NK-92 treated with Interleukin-12 subunit alpha and Interleukin-12 subunit beta, amount 100 ng/mL, for 24 hours (cell line): ENCODE data around the gene FFAR3.
"Not testable (repeated sequence)": the region's sequence is repeated elsewhere in the genome, so short reads cannot be mapped to it uniquely, and the experiment has no call there.

ENCODE experiments used
- DNase-seq: peaks from one replicate; lab custom pipeline; 2025; lab: John Stamatoyannopoulos, UW

FFAR3 gene

GRCh38 chr19:35375505-35376307 is 17.4 kb downstream of the FFAR3 start:
- DNase-seq = no peak

GRCh38 chr19:35377656-35378055 is 19.4 kb downstream of the FFAR3 start:
- DNase-seq = no peak

- DNase-seq = no peak
These were observed 20.1 kb downstream of the FFAR3 start for GRCh38 chr19:35378356-35378755.

- not testable (repeated sequence) for DNase-seq
These were observed 21.3 kb downstream of the FFAR3 start for GRCh38 chr19:35379545-35379944.

- no peak for DNase-seq
These were observed 21.7 kb downstream of the FFAR3 start for GRCh38 chr19:35379992-35380391.

GRCh38 chr19:35380450-35381124 is 22.3 kb downstream of the FFAR3 start:
- DNase-seq = no peak

GRCh38 chr19:35381318-35381717 is 23.1 kb downstream of the FFAR3 start:
- no peak for DNase-seq

- no peak for DNase-seq
These were observed 23.7 kb downstream of the FFAR3 start for GRCh38 chr19:35381926-35382325.

- no peak for DNase-seq
These were observed 25.3 kb downstream of the FFAR3 start for GRCh38 chr19:35383536-35383935.

GRCh38 chr19:35388277-35389054 is 30.2 kb downstream of the FFAR3 start:
- no peak for DNase-seq

GRCh38 chr19:35389192-35389861 is 31.1 kb downstream of the FFAR3 start:
- no peak for DNase-seq

GRCh38 chr19:35392742-35393715 is 34.8 kb downstream of the FFAR3 start:
- DNase-seq = no peak

- DNase-seq = no peak
These were observed 37.3 kb downstream of the FFAR3 start for GRCh38 chr19:35395382-35396199.

GRCh38 chr19:35396240-35396885 is 38.1 kb downstream of the FFAR3 start:
- DNase-seq = no peak

GRCh38 chr19:35397064-35397463 is 38.8 kb downstream of the FFAR3 start:
- DNase-seq = no peak

- no peak for DNase-seq
These were observed 40.3 kb downstream of the FFAR3 start for GRCh38 chr19:35398570-35398969.

GRCh38 chr19:35399231-35399630 is 41.0 kb downstream of the FFAR3 start:
- DNase-seq = no peak

GRCh38 chr19:35399948-35400772 is 41.9 kb downstream of the FFAR3 start:
- no peak for DNase-seq

GRCh38 chr19:35400773-35401100 is 42.5 kb downstream of the FFAR3 start:
- no peak for DNase-seq
